HepG2 (cell line): ENCODE measurements around the gene SPAG9. TPM values are rescaled to one million over a fixed set of nuclear protein-coding genes. Genes with fewer than 3 reads are reported as not detected.
A peak's percentile ranks its signal among the peaks of the same experiment; 100 is the strongest.

Experiments
- CHD4 ChIP-seq: fragments of 200-600 bp; sonication (generic); IDR thresholded peaks from 2 replicates; pipeline ENCODE4 v1.7.0; 2017; ENCODE audit warnings: mild to moderate bottlenecking, low read length, borderline replicate concordance
- CREB1 ChIP-seq, 2 experiments: fragments of 450-650 bp in 1 of 2; IDR thresholded peaks; 2 replicates each; pipeline ENCODE4 v1.6.1; 2016 to 2017; ENCODE audit warnings: control low read depth in 1 of 2, mild to moderate bottlenecking in 1 of 2, missing compliant biosample characterization in 1 of 2, missing genetic modification characterization in 1 of 2
- FOSL2 ChIP-seq: sonication (generic); formaldehyde crosslinking; IDR thresholded peaks from 2 replicates; pipeline ENCODE4 v1.4.0; 2020; ENCODE audit warnings: missing genetic modification reagents
- HDAC2 ChIP-seq: sonication (generic); formaldehyde crosslinking; IDR thresholded peaks from 2 replicates; pipeline ENCODE4 v1.4.0; 2020; ENCODE audit warnings: missing genetic modification reagents
- HOXD1 ChIP-seq: sonication (generic); formaldehyde crosslinking; IDR thresholded peaks from 2 replicates; pipeline ENCODE4 v1.5.0; 2020; ENCODE audit warnings: missing genetic modification reagents
- TEAD3 ChIP-seq: optimal IDR thresholded peaks from 2 replicates; pipeline ENCODE3; 2016; ENCODE audit warnings: borderline replicate concordance
- ZFY ChIP-seq: sonication (generic); formaldehyde crosslinking; IDR thresholded peaks from 2 replicates; pipeline ENCODE4 v1.4.0; 2020; ENCODE audit warnings: missing genetic modification reagents
- ZNF121 ChIP-seq: sonication (generic); formaldehyde crosslinking; IDR thresholded peaks from 2 replicates; pipeline ENCODE4 v1.5.0; 2020; ENCODE audit warnings: mild to moderate bottlenecking, missing genetic modification reagents
- polyA plus RNA-seq, 8 experiments: library from polyadenylated mRNA; depleted of rRNA in 3 of 8; stranded (reverse) in 7 of 8; unstranded in 1 of 8; fragments of >200 nt; fragmentation: Illumina TruSeq in 4 of 8; extraction: Trizol in 4 of 8; gene quantifications; 2 replicates each; pipeline versions ENCODE4 v1.2.1 to v1.2.3, GENCODE V29; 2011 to 2016; ENCODE audit warnings: low read depth in 4 of 8, missing spikeins in 1 of 8, mixed read lengths in 1 of 8; ENCODE audit not compliant: insufficient read depth in 1 of 8
- total RNA-seq, 5 experiments: library from RNA; depleted of rRNA; stranded (reverse); fragments of >200 nt; fragmentation: Illumina TruSeq; extraction: Trizol; gene quantifications; 2 replicates each; pipeline ENCODE4 v1.2.3, GENCODE V29; 2016; ENCODE audit warnings: low read depth in 1 of 5
- TF ChIP-seq, protein P1 (sequence below): sonication (generic); formaldehyde crosslinking; IDR thresholded peaks from 2 replicates; pipeline ENCODE4 v1.8.1; 2023; ENCODE audit warnings: mild to moderate bottlenecking, missing genetic modification reagents
- TF ChIP-seq, protein P2 (sequence below): sonication (generic); formaldehyde crosslinking; IDR thresholded peaks from 2 replicates; pipeline ENCODE4 v1.4.0; 2020; ENCODE audit warnings: missing genetic modification reagents, borderline replicate concordance

Gene SPAG9
- total and polyA plus RNA-seq, 2 of the 13 experiments (the other 11 are each of a cell fraction or from before 2014, with no cell fraction given) = 43.2 to 78.6 TPM

DNA sequence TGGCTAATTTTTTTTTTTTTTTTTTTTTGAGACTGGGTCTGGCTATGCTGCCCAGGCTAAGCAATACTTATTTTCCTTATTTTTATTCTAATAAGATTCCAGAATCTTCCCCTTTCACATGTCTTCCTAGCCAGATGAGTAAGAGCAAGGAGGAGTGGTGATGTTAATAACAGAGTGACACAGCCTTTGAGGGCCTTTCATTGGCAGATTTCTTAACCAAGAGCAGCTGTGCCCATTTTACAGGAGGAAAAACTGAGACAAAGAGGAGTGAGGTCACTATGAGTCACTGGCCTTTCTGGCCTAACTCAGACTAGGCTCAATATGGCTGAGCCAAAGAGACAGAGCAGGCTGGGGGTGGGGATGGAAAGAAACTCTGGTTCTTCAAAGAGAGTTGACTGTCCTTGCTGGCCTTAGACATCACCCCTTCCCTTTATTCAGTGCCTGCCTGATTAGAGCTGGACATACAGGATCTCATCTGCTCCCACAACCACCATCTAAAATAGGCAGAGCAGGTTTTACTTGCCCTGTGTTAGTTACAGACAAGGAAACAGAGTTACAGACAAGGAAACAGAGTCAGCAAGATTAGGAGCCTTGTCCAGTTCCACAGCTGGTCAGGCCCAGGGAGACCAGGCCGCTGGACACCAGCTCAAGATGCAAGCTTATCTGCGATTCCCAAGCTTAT lies 204.5 kb downstream of the SPAG9 start (continued):
- TF ChIP-seq, protein P1, sequence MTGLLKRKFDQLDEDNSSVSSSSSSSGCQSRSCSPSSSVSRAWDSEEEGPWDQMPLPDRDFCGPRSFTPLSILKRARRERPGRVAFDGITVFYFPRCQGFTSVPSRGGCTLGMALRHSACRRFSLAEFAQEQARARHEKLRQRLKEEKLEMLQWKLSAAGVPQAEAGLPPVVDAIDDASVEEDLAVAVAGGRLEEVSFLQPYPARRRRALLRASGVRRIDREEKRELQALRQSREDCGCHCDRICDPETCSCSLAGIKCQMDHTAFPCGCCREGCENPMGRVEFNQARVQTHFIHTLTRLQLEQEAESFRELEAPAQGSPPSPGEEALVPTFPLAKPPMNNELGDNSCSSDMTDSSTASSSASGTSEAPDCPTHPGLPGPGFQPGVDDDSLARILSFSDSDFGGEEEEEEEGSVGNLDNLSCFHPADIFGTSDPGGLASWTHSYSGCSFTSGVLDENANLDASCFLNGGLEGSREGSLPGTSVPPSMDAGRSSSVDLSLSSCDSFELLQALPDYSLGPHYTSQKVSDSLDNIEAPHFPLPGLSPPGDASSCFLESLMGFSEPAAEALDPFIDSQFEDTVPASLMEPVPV (CRISPR knock-in tag) = no peak
- TF ChIP-seq FOSL2 (CRISPR knock-in tag) = peak; percentile 29; the same call in 1 of the 2 replicates
- TF ChIP-seq HDAC2 (CRISPR knock-in tag) = peak; percentile 47; the same call in 1 of the 2 replicates
- TF ChIP-seq ZFY (CRISPR knock-in tag) = no peak
- TF ChIP-seq CHD4 = peak; percentile 99
- TF ChIP-seq ZNF121 (CRISPR knock-in tag) = peak; percentile 93
- no peak for TF ChIP-seq TEAD3
- TF ChIP-seq, protein P2, sequence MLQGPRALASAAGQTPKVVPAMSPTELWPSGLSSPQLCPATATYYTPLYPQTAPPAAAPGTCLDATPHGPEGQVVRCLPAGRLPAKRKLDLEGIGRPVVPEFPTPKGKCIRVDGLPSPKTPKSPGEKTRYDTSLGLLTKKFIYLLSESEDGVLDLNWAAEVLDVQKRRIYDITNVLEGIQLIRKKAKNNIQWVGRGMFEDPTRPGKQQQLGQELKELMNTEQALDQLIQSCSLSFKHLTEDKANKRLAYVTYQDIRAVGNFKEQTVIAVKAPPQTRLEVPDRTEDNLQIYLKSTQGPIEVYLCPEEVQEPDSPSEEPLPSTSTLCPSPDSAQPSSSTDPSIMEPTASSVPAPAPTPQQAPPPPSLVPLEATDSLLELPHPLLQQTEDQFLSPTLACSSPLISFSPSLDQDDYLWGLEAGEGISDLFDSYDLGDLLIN (CRISPR knock-in tag) = no peak
- peak; percentile 52 for TF ChIP-seq CREB1 (IDR thresholded peaks at IDR 0.05)
- no peak for TF ChIP-seq CREB1 (CRISPR knock-in tag; IDR thresholded peaks at IDR 0.05)
- 0 out of 2 replicates have a peak, but pooled peaks have one; percentile 4 for TF ChIP-seq HOXD1 (CRISPR knock-in tag)
